ENCODE results near the gene OR6S1. TPM values are rescaled to one million over a fixed set of nuclear protein-coding genes. Genes with fewer than 3 reads are reported as not detected.
A peak's percentile ranks its signal among the peaks of the same experiment; 100 is the strongest.
"Not testable (repeated sequence)": the region's sequence is repeated elsewhere in the genome, so short reads cannot be mapped to it uniquely, and the experiment has no call there.

The OR6S1 gene
- total RNA-seq, 1 donor from 2014 or later: not detected

DNA sequence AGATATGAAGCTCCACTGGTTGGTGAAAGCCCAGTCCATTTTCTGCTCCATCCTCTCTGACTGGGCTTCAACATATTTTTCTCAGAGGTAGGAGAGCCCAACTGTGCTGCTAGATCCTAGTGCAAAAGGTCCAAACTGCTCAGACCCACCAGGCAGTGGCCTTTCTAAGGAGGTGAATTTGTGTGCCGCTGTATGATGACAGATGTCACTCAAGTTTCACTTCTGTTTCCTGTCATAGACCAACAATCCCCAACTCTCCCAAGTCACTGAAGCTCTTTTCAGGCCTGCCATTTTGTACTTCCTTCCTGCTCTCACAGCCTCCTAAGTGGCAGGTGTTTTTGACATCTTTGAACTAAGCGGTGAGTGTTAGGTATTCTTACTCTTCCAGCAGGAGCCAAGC, 26.5 kb upstream of the OR6S1 start:
- no peak overlapping the region for H3K27ac ChIP-seq
- ATAC-seq (no peak), DNase-seq (no peak)
- no peak overlapping the region for H3K4me3 ChIP-seq
- H3K4me1 ChIP-seq: peaks cover 12% of the 10 kb centered on the region
- H3K36me3 ChIP-seq: no peaks in the 10 kb centered on the region
- intact Hi-C loops (cut with DNase I): no loop called here
- H3K27me3 ChIP-seq (ENCODE audit: low read depth): peaks cover 9% of the 10 kb centered on the region
- H3K9me3 ChIP-seq: no peaks in the 10 kb centered on the region
- TF ChIP-seq, protein P1, sequence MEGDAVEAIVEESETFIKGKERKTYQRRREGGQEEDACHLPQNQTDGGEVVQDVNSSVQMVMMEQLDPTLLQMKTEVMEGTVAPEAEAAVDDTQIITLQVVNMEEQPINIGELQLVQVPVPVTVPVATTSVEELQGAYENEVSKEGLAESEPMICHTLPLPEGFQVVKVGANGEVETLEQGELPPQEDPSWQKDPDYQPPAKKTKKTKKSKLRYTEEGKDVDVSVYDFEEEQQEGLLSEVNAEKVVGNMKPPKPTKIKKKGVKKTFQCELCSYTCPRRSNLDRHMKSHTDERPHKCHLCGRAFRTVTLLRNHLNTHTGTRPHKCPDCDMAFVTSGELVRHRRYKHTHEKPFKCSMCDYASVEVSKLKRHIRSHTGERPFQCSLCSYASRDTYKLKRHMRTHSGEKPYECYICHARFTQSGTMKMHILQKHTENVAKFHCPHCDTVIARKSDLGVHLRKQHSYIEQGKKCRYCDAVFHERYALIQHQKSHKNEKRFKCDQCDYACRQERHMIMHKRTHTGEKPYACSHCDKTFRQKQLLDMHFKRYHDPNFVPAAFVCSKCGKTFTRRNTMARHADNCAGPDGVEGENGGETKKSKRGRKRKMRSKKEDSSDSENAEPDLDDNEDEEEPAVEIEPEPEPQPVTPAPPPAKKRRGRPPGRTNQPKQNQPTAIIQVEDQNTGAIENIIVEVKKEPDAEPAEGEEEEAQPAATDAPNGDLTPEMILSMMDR (IDR thresholded peaks at IDR 0.05): no peak

DNA sequence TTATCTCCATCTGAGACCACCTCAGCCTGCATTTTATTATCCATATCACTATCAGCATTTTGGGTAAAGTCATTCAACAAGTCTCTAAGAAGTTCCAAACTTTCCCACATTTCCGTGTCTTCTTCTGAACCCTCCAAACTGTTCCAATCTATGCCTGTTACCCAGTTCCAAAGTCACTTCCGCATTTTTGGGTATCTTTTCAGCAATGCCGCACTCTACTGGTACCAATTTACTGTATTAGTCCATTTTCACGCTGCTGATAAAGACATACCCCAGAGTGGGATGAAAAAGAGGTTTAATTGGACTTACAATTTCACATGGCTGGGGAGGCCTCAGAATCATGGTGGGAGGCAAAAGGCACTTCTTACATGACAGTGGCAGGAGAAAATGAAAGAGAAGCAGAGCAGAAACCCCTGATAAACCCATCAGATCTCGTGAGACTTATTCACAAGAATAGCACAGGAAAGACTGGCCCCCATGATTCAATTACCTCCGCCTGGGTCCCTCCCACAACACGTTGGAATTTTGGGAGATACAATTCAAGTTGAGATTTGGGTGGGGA, 25.0 kb upstream of the OR6S1 start:
- H3K27me3 ChIP-seq (ENCODE audit: low read depth); intact Hi-C loops (cut with DNase I); H3K9me3 ChIP-seq; H3K27ac ChIP-seq; DNase-seq; ATAC-seq; H3K4me3 ChIP-seq; H3K36me3 ChIP-seq: not testable (repeated sequence)
- peaks cover 12% of the 10 kb centered on the region for H3K4me1 ChIP-seq

DNA sequence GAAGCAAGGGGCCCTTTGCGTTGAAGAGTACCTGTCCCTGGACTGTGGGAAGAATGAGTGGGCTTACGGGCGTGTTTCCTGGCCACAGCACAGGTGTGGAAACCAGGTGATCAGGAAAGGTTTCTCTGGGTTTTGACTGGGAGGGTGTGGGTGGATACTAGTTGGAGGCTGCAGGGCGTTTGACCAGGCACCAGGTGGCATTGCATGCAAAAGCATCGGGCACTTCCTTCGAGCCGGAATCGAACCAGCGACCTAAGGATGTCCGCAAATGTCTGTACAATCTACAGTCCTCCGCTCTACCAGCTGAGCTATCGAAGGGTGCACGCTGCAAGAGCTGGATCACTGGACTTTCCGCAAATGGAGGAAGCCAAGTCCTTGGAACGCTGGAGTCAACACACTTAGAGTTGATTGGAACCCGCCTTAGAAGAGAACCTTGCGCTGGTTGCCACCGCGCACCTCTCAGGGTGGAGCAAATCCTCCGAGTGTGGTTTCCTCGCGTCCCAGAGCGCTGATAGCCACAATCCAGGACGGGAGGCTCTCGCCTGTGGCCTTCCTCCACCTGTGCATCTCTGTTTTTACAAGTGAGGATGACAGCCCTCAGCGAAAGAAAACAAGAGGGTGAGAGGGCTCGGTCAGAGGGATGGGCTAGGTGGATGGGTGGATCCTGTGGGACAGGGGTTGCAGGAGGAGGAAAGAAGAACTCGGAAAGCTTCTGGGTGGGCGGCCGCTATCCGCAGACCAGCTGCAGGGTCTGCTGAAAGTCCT, 21.7 kb upstream of the OR6S1 start:
- ATAC-seq (peak; percentile 89 to 96), DNase-seq (peak; percentile 78)
- intact Hi-C loops (cut with DNase I): no loop called here
- Histone ChIP-seq H3K4me3 (peak overlapping the region; percentile 43), H3K27me3 (ENCODE audit: low read depth) (peaks cover 31% of the 10 kb centered on the region), H3K4me1 (peaks cover 12% of the 10 kb centered on the region), H3K27ac (no peak overlapping the region), H3K36me3 (no peaks in the 10 kb centered on the region), H3K9me3 (no peaks in the 10 kb centered on the region)
- TF ChIP-seq, protein P1 (IDR thresholded peaks at IDR 0.05): peak; percentile 56

DNA sequence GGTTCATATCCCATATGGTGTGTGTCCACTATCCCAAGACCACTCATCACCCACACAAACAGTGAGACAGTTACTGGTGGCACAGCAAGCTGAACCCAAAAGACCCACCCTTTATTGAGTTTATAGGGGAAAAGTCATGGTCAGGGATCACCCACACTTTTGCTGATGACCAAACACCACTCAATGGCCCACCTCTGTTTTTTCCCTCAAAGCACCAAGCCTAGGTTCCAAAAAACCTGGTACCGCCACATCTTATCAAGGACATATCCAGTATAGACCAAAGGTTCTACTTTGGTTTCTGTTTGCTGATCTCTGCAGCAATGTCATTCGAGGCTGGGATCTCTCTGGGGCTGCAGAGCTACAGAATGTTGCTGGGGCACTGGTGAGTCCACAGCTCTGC, 19.7 kb upstream of the OR6S1 start:
- peaks cover 43% of the 10 kb centered on the region for H3K27me3 ChIP-seq (ENCODE audit: low read depth)
- H3K27ac ChIP-seq: no peak overlapping the region
- no peaks in the 10 kb centered on the region for H3K9me3 ChIP-seq
- intact Hi-C loops (cut with DNase I): no loop called here
- H3K4me1 ChIP-seq: peaks cover 12% of the 10 kb centered on the region
- TF ChIP-seq, protein P1 (IDR thresholded peaks at IDR 0.05): no peak
- H3K36me3 ChIP-seq: no peaks in the 10 kb centered on the region
- H3K4me3 ChIP-seq: no peak overlapping the region
- no peak for ATAC-seq
- no peak for DNase-seq

DNA sequence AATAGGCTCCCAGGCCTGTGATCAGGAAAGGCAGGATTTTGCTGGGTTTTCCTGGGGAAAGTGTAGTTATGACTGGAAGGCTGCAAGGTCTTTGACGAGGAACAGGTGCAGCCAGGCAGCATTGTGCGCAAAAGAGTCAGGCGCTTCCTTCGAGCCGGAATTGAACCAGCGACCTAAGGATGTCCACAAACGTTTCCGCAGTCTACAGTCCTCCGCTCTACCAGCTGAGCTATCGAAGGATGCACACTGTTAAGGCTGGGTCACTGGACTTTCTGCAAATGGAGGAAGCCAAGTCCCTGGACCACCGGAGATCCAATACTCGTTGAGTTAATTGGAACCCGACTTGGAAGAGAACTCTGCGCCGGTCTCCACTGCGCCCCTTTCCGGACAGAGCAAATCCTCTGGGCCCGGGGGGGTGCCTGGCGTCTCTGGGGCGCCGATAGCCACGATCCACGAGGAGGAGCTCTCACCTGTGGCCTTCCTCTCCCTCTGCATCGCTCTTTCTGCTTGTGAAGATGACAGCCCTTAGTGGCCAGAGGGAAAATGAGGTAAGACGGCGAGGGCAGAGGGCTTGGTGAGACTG, 18.4 kb upstream of the OR6S1 start:
- Histone ChIP-seq H3K27me3 (ENCODE audit: low read depth) (peaks cover 54% of the 10 kb centered on the region), H3K9me3 (no peaks in the 10 kb centered on the region), H3K27ac (no peak overlapping the region), H3K36me3 (no peaks in the 10 kb centered on the region), H3K4me1 (peaks cover 12% of the 10 kb centered on the region), H3K4me3 (no peak overlapping the region)
- ATAC-seq (no peak), DNase-seq (no peak)
- TF ChIP-seq, protein P1 (IDR thresholded peaks at IDR 0.05): no peak
- intact Hi-C loops (cut with DNase I): no loop called here

DNA sequence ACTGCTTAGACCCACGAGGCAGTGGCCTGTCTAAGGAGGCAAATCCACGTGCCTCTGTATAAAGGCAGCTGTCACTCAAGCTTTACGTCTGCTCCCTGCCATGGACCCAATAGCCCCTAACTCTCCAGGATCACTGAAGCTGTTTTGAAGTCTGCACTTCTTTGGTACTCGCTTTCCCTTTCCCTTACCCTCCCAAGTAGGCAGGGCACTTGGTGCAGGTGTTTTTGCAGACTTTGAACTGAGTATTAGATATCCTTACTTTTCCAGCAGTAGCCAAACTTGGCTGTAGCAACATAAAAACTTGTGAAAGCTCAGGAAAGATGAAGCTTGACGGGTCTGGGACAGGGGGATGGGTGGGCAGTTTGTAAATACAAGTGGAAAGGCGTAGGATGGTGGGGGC, 17.8 kb upstream of the OR6S1 start:
- H3K27ac ChIP-seq: no peak overlapping the region
- H3K4me3 ChIP-seq: no peak overlapping the region
- no peak for ATAC-seq
- no peaks in the 10 kb centered on the region for H3K9me3 ChIP-seq
- peaks cover 12% of the 10 kb centered on the region for H3K4me1 ChIP-seq
- peaks cover 52% of the 10 kb centered on the region for H3K27me3 ChIP-seq (ENCODE audit: low read depth)
- TF ChIP-seq, protein P1 (IDR thresholded peaks at IDR 0.05): no peak
- no peak for DNase-seq
- intact Hi-C loops (cut with DNase I): no loop called here
- H3K36me3 ChIP-seq: no peaks in the 10 kb centered on the region

All from lower lobe of right lung (tissue), 2 donors.